HG03159 (cell line): Measurements from ENCODE around the gene ANKRD6.
"Not testable (repeated sequence)": the region's sequence is repeated elsewhere in the genome, so short reads cannot be mapped to it uniquely, and the experiment has no call there.

Experiments
- ATAC-seq: cut with Tn5 transposase; IDR thresholded peaks from one replicate; pipeline ENCODE4 v1.9.1; 2021; ENCODE audit warnings: mild to moderate bottlenecking, moderate library complexity; ENCODE audit not compliant: unreplicated experiment

The ANKRD6 gene

GRCh38 chr6:89640804-89641203 lies 207.9 kb downstream of the ANKRD6 start:
- ATAC-seq: no peak

GRCh38 chr6:89641581-89641980 lies 208.6 kb downstream of the ANKRD6 start:
- ATAC-seq: not testable (repeated sequence)

- ATAC-seq: no peak
These were observed 210.0 kb downstream of the ANKRD6 start for GRCh38 chr6:89642956-89643355.

GRCh38 chr6:89643406-89643805 lies 210.5 kb downstream of the ANKRD6 start:
- ATAC-seq: no peak

- ATAC-seq: no peak
These were observed 211.9 kb downstream of the ANKRD6 start for GRCh38 chr6:89644864-89645263.

- ATAC-seq: no peak
These were observed 216.7 kb downstream of the ANKRD6 start for GRCh38 chr6:89649682-89650081.

- ATAC-seq: no peak
These were observed 217.6 kb downstream of the ANKRD6 start for GRCh38 chr6:89650579-89650978.

- no peak for ATAC-seq
These were observed 222.2 kb downstream of the ANKRD6 start for GRCh38 chr6:89655122-89655521.

- ATAC-seq: no peak
These were observed 224.7 kb downstream of the ANKRD6 start for GRCh38 chr6:89657445-89658158.

- no peak for ATAC-seq
These were observed 228.0 kb downstream of the ANKRD6 start for GRCh38 chr6:89660981-89661380.

- ATAC-seq: no peak
These were observed 228.6 kb downstream of the ANKRD6 start for GRCh38 chr6:89661559-89661958.

GRCh38 chr6:89662659-89663223 lies 229.8 kb downstream of the ANKRD6 start:
- ATAC-seq: no peak

GRCh38 chr6:89667872-89668556 lies 235.1 kb downstream of the ANKRD6 start:
- no peak for ATAC-seq

- no peak for ATAC-seq
These were observed 236.1 kb downstream of the ANKRD6 start for GRCh38 chr6:89669002-89669401.

GRCh38 chr6:89670935-89671565 lies 238.1 kb downstream of the ANKRD6 start:
- ATAC-seq: no peak

GRCh38 chr6:89675949-89676748 lies 243.2 kb downstream of the ANKRD6 start:
- ATAC-seq: no peak

GRCh38 chr6:89678531-89678930 lies 245.6 kb downstream of the ANKRD6 start:
- ATAC-seq: no peak

- no peak for ATAC-seq
These were observed 246.5 kb downstream of the ANKRD6 start for GRCh38 chr6:89679215-89680120.

- ATAC-seq: no peak
These were observed 247.2 kb downstream of the ANKRD6 start for GRCh38 chr6:89680150-89680549.

GRCh38 chr6:89680551-89680950 lies 247.6 kb downstream of the ANKRD6 start:
- ATAC-seq: no peak
